GM19035 (cell line): Measurements from ENCODE around the gene MYEOV.

Experiments
- ATAC-seq: cut with Tn5 transposase; IDR thresholded peaks from one replicate; pipeline ENCODE4 v1.9.1; 2021; ENCODE audit not compliant: unreplicated experiment

Gene MYEOV

DNA sequence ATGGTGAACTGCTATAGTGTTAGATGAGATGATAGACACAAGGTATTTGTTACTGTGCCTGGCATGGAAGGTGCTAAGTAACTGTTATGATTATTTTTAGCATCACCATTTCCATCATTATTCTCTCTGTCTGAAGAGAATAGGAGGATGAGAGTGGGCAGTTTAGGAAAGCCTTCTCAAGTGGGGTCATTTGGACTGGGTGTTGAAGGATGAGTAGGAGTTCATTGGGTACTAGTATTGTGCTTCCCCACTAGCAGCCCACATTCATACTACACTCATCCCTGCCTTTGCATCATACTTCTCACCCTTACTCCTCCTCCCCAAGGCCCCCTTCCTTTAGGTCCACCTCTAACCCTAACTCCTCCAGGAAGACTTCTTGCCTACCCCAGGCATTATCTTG is 20.6 kb downstream of the MYEOV start:
- no peak for ATAC-seq

GRCh38 chr11:69316956-69317355 is 23.0 kb downstream of the MYEOV start:
- ATAC-seq, result no peak

GRCh38 chr11:69317401-69318092 is 23.6 kb downstream of the MYEOV start:
- ATAC-seq, result no peak

DNA sequence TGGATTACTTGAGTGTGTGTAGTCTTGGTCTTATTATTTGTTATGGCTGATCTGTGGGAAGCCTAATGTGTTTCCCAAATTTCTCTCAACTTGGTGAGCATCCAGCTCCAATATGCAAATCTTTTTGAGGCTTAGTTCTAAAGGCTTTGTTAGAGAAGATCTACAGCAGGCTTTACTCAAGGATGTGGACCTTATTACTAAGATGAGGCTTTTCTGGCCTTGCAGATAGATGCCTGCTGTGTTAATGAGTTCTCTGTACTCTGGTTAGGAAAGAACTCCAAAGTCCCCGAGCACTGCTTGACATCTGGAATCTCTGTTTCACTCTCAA is 24.1 kb downstream of the MYEOV start:
- ATAC-seq, result no peak

DNA sequence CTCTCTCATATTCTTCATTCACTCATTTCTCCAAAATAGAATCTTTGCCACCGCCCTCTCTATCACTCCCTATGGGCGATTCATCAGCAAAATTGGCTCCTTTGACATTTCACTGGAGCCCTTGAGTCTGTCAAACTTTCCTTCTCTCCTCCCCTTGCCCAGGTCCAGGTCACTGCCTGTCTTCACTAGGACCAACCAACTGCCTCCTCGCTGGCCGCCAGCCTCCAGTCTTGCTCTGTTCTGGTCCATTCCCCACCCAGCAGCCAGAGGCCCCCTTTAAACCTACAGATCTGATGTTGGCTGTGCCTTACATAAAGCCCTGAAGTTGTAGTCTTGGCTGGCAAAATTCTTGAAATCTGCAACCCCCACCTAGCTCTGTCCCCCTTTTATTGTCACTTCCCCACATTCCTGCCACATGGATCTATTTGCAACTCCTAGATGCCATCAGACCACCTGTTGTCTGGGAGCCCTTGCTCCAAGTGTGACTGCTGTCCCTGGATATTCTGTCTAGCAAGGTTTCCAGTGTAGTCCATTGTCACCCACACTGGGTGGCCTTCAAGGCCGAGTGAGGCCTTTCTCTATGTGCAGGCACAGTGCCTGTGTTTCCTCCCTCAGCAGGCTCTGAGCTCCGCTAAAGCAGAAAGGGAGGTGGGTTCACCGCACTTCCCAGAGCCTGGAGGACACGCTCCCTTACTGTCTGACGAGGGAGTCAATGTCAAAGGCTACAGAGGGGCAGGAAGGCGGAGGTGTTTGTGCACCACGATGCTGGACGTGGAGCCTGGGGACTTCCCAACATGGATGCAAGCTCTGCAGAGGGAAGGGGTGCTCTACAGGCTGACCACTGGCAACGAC is 25.5 kb downstream of the MYEOV start:
- no peak for ATAC-seq

DNA sequence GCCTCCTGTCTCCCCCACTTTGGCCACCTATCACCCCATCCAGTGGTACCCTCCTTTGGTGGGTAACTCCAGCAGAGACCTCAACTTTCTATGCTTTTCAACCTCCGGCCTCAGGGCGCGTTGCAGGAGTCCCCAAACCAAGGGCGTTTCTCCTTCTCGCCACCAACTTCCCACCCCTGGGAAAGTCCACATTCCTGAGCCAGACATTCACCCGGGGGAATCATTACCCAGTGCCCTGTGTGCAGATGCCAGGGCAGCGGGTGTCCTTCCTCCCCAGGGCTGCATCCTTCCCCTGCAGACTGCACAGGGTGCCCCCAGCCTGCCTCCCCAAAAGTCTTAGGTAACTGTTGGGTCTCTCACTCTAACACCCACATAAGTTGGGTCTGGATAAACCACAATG is 26.4 kb downstream of the MYEOV start:
- ATAC-seq, result no peak

DNA sequence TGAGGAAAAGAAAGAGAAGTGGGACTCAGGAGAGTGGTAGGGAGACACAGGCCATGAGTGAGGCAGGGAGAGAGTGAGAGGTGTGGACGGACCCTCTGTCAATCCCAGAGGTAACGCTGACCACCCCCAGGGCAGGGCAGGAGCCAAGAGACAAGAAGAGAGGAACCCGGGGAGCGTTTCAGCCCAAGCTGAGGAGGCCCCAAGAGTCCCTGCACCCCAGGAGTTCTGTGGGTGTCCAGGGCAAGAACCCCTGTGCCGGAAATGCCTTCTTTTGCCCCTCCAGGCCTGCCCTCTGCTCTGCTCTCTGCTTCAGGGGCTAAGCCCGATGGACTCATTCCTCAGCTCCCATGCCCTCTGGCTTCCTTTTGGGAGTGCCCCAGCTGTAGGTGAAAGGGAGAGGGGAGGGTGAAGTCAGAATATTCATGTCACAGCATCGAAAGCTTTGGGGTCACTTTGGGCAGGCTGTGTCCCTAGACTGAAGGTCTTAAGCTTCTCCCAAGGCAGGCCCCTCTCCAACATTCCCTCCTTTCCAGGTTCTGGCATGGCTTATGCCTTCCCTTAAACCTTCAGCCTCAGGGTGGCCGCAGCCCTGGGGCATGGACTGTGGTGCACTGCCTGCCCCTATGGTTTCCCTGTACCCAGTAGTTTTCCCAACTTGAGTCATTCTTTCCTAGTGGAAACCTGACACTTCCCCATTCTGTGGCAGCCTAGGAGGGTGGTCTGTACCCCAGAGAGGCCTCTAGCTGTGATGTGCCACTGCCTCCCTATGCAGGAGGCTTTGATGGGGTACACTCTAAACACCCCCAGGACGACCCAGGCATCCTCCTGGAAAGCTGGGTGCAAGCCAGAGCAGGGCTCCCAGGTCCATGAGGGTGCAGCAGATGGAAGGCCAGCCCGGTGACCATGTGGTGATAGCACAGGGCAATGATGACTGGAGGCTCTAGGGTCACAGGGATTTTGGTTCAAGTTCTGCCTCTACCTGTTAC is 27.1 kb downstream of the MYEOV start:
- ATAC-seq, result no peak

GRCh38 chr11:69321877-69322361 is 28.0 kb downstream of the MYEOV start:
- no peak for ATAC-seq

- ATAC-seq, result no peak
Measured at GRCh38 chr11:69325446-69325845, 31.5 kb downstream of the MYEOV start.

GRCh38 chr11:69326622-69327219 is 32.8 kb downstream of the MYEOV start:
- ATAC-seq, result no peak

- no peak for ATAC-seq
Measured at GRCh38 chr11:69327741-69328191, 33.8 kb downstream of the MYEOV start.

DNA sequence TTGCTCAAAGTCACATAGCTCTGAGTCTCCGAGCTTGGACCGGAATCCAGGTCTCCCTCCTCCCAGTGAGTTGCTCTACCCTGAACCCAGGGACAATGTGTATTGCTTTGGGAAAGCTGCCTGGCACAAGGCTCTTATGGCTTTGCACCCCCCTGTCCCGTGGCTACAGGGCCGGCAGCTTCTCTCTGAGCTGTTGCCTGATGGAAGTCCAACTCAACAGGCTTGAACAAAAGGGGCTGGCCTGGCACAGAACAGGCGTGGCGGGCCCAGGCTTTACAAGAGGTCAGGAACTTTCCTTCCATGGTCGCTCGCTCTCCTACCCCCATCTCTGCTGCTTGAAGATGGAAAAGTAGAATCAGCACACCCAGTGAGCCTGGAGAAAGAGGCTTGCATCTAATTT is 34.3 kb downstream of the MYEOV start:
- no peak for ATAC-seq

DNA sequence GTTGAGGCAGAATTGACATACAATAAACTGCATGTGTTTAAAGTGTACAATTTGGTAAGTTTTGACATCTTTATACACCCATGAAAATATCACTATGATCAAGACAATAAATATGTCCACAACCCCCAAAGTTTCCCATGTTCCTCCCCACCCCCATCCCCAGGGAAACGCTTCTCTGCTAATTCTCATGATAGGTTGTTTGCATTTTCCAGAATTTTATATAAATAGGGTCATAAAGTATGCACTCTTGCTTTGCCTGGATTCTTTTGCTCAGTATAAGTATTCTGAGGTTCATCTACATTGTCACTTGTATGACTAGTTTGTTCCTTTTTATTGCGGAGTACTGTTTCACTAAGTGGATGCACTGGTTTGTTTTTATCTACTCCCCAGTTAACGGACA is 35.6 kb downstream of the MYEOV start:
- no peak for ATAC-seq

- ATAC-seq, result no peak
Measured at GRCh38 chr11:69330330-69330729, 36.4 kb downstream of the MYEOV start.

- ATAC-seq, result no peak
Measured at GRCh38 chr11:69333149-69333710, 39.3 kb downstream of the MYEOV start.

DNA sequence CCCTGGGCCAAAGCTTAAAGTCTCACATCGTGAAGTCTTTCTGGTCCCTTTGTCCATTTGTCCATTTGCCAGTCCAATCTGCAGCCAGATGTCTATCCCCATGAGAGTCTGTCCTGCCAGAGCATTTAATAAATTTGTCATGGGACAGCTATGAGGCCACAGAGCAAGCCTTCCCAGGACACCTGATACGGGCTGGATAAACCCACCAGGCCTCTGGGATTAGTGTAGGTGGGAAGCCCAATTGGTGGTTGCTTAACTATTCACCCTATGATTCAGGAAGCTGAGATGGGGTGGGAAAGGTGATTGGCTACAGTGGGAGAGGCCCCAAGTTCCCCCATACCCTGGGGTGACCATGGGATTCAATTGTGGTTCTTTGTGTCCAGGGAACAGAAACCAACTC is 39.9 kb downstream of the MYEOV start:
- no peak for ATAC-seq

- ATAC-seq, result no peak
Measured at GRCh38 chr11:69335007-69335780, 41.2 kb downstream of the MYEOV start.

GRCh38 chr11:69335781-69336405 is 41.9 kb downstream of the MYEOV start:
- no peak for ATAC-seq

GRCh38 chr11:69337211-69337721 is 43.3 kb downstream of the MYEOV start:
- no peak for ATAC-seq
